Vagina (tissue), 2 donors: Measurements from ENCODE around the gene CTNNAL1. TPM values are rescaled to one million over a fixed set of nuclear protein-coding genes. Genes with fewer than 3 reads are reported as not detected.

Experiments used
- DNase-seq, 2 donors: peaks; one replicate each; pipeline ENCODE4 v3.0.0-alpha.2; 2017; ENCODE audit errors: extremely low spot score in 2 of 2
- H3K27ac ChIP-seq: fragments of 200-600 bp; sonication (generic); one replicate; pipeline ENCODE4 v1.5.1; 2019
- H3K27me3 ChIP-seq: fragments of 200-600 bp; sonication (generic); one replicate; pipeline ENCODE4 v1.5.1; 2019
- H3K36me3 ChIP-seq, 2 donors: fragments of 200-600 bp; sonication (generic); one replicate each; pipeline ENCODE4 v1.5.1; 2017 to 2019
- H3K4me1 ChIP-seq: fragments of 200-600 bp; sonication (generic); one replicate; pipeline ENCODE4 v1.5.1; 2019
- H3K4me3 ChIP-seq, 2 donors: fragments of 200-600 bp; sonication (generic); 1 replicate in 1 of 2; 2 replicates in 1 of 2; pipeline ENCODE4 v1.5.1; 2016 to 2019
- H3K9me3 ChIP-seq: fragments of 200-600 bp; sonication (generic); one replicate; pipeline ENCODE4 v1.5.1; 2019
- POLR2A ChIP-seq, 2 donors: fragments of 450-650 bp; IDR thresholded peaks; one replicate each; pipeline ENCODE4 v1.6.1; 2017; ENCODE audit warnings: antibody characterized with exemption in 2 of 2, mild to moderate bottlenecking in 2 of 2, moderate library complexity in 2 of 2
- POLR2AphosphoS5 ChIP-seq, 2 donors: sonication (generic); formaldehyde crosslinking; IDR thresholded peaks; one replicate each; pipeline ENCODE4 v1.9.0; 2017; ENCODE audit warnings: antibody characterized with exemption in 2 of 2, mild to moderate bottlenecking in 2 of 2, low read depth in 1 of 2; ENCODE audit not compliant: insufficient read depth in 1 of 2
- intact Hi-C: fragments of 100-400 bp; cut with DNase I; formaldehyde crosslinking; loops from one replicate; pipeline ENCODE4 v1.15.1; 2023
- total RNA-seq: library from RNA; depleted of rRNA; stranded (reverse); fragments of >200 nt; gene quantifications from one replicate; pipeline ENCODE4 v1.2.3, GENCODE V29; 2016
- TF ChIP-seq, protein P1 (sequence below), 3 experiments: fragments of 450-650 bp in 2 of 3; fragments of 200-600 bp in 1 of 3; sonication (generic) in 1 of 3; IDR thresholded peaks; one replicate each; pipeline ENCODE4 v1.5.1; 2017 to 2019; ENCODE audit warnings: antibody characterized with exemption in 3 of 3, mild to moderate bottlenecking in 2 of 3, moderate library complexity in 2 of 3

CTNNAL1 gene
- total RNA-seq, 1 donor from 2014 or later: 18.2 TPM

DNA sequence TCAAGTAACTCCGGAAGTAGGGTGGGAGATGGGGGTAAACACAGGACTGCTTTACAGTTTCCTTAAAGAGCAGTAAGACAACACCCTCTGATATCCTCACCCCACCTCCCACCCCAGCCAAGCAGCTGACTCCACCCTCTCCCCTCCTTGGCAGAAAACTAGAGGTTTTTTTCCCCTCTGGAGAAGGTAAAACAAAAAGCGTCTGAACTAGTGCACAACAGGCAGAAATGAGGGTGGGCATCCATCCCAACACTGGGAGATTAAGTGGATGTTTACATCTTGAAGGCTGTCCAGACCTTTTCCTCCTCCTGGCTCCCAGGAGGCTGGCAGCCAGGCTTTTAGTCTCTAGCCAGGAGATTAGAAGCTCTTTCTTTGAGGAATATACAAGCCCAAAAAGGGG is 13.9 kb upstream of the CTNNAL1 start:
- no peak for DNase-seq
- intact Hi-C loops: no loop called here
- peak overlapping the region; percentile 6 for H3K27ac ChIP-seq

DNA sequence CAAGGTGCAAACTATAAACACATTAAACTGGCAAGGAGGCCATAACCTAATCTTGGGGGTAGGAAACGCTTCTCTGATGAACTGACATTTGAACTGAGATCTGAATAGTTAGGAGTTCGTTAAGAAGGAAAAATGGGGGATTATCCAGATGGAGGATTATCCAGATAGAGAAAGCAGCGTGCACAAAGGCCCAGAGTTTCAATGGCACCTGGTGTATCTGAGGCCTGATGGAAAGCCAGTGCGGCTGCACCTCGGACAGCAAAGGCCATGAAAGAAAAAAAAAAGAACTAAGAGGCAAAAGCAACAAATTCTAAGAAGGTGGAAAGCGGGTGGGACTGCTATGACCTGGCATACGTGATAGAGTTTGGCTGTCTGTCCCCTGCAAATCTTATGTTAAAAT is 13.0 kb upstream of the CTNNAL1 start:
- TF ChIP-seq, protein P1, sequence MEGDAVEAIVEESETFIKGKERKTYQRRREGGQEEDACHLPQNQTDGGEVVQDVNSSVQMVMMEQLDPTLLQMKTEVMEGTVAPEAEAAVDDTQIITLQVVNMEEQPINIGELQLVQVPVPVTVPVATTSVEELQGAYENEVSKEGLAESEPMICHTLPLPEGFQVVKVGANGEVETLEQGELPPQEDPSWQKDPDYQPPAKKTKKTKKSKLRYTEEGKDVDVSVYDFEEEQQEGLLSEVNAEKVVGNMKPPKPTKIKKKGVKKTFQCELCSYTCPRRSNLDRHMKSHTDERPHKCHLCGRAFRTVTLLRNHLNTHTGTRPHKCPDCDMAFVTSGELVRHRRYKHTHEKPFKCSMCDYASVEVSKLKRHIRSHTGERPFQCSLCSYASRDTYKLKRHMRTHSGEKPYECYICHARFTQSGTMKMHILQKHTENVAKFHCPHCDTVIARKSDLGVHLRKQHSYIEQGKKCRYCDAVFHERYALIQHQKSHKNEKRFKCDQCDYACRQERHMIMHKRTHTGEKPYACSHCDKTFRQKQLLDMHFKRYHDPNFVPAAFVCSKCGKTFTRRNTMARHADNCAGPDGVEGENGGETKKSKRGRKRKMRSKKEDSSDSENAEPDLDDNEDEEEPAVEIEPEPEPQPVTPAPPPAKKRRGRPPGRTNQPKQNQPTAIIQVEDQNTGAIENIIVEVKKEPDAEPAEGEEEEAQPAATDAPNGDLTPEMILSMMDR (IDR thresholded peaks at IDR 0.05): no peak
- TF ChIP-seq POLR2AphosphoS5 (IDR thresholded peaks at IDR 0.05; ENCODE audit: insufficient read depth in 1 of 2, low read depth in 1 of 2) (no peak), POLR2A (IDR thresholded peaks at IDR 0.05) (no peak)
- H3K36me3 ChIP-seq: peaks cover 0 to 4% of the 10 kb centered on the region in 2 donors
- H3K4me3 ChIP-seq: no peak overlapping the region
- no peak for DNase-seq
- H3K27me3 ChIP-seq: no peaks in the 10 kb centered on the region
- intact Hi-C loops: no loop called here
- peaks cover 14% of the 10 kb centered on the region for H3K4me1 ChIP-seq
- H3K9me3 ChIP-seq: no peaks in the 10 kb centered on the region
- H3K27ac ChIP-seq: no peak overlapping the region

More for the DNA sequence above, 13.9 kb upstream of the CTNNAL1 start:
- Histone ChIP-seq H3K9me3 (no peaks in the 10 kb centered on the region), H3K4me3 (no peak overlapping the region), H3K36me3 (peaks cover 0 to 4% of the 10 kb centered on the region in 2 donors), H3K27me3 (no peaks in the 10 kb centered on the region), H3K4me1 (peaks cover 14% of the 10 kb centered on the region)
- no peak for TF ChIP-seq POLR2AphosphoS5 (IDR thresholded peaks at IDR 0.05; ENCODE audit: insufficient read depth in 1 of 2, low read depth in 1 of 2)
- no peak for TF ChIP-seq POLR2A (IDR thresholded peaks at IDR 0.05)
- TF ChIP-seq, protein P1 (IDR thresholded peaks at IDR 0.05): no peak

DNA sequence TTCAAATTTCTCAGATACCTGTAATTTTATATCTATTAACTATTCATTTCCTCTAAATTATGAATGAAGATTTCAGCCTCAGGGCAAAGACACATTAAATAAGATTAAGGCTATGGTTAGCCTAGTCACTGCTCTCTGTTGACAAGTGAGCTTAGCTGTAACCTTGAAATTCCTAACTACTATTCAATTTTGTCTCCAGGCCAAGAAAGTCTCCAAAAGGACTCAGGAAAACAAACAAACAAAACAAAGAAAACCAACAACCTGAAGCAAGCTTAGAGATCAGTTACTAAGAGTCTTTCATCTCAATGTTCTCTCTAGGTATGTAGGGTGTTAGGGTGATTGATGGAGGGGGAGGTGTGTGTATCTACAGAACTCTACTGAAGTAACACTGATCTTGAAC is 9.6 kb upstream of the CTNNAL1 start:
- H3K36me3 ChIP-seq: peaks cover 0 to 4% of the 10 kb centered on the region in 2 donors

DNA sequence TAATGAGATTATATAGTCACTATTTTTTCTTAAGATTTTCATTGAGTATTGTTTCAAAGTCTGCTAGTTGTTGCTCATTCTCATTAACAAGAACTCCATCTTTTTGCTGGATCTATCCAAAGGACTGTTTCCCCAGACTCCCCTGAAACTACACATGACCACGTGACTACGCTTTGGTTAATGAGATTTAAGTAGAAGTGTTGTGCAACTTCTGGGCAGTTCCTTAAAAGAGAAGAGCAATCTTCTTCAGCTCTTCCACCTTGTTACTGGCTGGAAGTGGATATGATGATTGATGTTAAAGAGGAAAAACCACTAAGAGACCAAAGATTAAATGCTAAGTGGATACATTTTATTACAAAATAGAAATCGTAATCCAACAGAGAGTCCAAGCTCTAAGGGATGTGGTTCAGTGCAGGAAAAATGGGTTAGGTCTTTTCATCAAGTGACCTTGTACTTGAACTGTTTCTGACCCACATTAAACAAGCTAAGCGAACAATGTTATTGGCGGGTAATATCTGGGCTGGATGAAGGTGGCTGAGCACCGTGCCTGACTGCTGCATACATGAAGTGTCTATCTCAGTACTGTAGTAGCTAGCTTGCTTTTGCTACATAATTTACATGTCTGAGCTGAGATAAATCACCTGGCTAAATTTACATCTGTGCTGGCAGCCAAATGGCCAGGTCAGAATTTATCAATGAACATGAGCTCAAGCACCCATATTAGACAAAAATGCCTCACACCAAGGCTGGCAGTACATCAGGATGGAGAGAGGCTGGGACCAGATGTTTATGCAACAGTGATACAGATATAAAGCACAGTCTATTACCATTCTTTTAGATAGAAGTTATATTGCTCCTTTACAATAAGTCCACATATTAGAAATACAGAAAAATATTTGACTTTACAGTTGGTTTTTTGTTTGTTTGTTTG is 7.5 kb upstream of the CTNNAL1 start:
- Histone ChIP-seq H3K4me3 (no peak overlapping the region), H3K27ac (no peak overlapping the region), H3K4me1 (no peaks in the 10 kb centered on the region), H3K9me3 (no peaks in the 10 kb centered on the region), H3K36me3 (peaks cover 0 to 2% of the 10 kb centered on the region in 2 donors), H3K27me3 (no peaks in the 10 kb centered on the region)
- DNase-seq: no peak
- intact Hi-C loops: no loop called here
- TF ChIP-seq POLR2AphosphoS5 (IDR thresholded peaks at IDR 0.05; ENCODE audit: insufficient read depth in 1 of 2, low read depth in 1 of 2) (no peak), POLR2A (IDR thresholded peaks at IDR 0.05) (no peak)
- TF ChIP-seq, protein P1 (IDR thresholded peaks at IDR 0.05): no peak

More for the DNA sequence above, 9.6 kb upstream of the CTNNAL1 start:
- Histone ChIP-seq H3K4me1 (peaks cover 14% of the 10 kb centered on the region), H3K9me3 (no peaks in the 10 kb centered on the region), H3K27me3 (no peaks in the 10 kb centered on the region), H3K27ac (no peak overlapping the region), H3K4me3 (no peak overlapping the region)
- intact Hi-C loops: no loop called here
- DNase-seq: no peak
- TF ChIP-seq, protein P1 (IDR thresholded peaks at IDR 0.05): no peak
- TF ChIP-seq POLR2A (IDR thresholded peaks at IDR 0.05) (no peak), POLR2AphosphoS5 (IDR thresholded peaks at IDR 0.05; ENCODE audit: insufficient read depth in 1 of 2, low read depth in 1 of 2) (no peak)

DNA sequence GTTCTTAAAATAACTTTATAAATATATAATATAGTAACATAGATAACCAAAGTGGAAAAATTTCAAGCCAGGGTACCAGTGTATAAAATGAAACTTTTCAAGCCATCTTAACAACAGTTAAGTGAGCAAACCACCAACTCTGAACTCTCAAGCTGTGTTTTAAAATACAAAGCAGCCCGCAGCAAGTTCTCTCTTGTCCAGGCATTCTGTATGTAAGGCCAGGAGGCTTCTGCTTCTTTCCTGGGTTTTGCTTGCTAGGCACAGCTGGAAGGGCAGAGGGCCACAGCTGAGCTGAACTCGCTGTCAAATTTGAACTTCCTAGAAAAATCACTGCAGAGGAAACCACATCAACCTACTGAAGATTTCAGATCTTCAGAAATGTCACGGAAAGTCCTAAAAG is 6.8 kb upstream of the CTNNAL1 start:
- H3K4me1 ChIP-seq: no peaks in the 10 kb centered on the region
- TF ChIP-seq POLR2A (IDR thresholded peaks at IDR 0.05): no peak
- no peak for TF ChIP-seq POLR2AphosphoS5 (IDR thresholded peaks at IDR 0.05; ENCODE audit: insufficient read depth in 1 of 2, low read depth in 1 of 2)
- TF ChIP-seq, protein P1 (IDR thresholded peaks at IDR 0.05): no peak
- no peaks in the 10 kb centered on the region for H3K27me3 ChIP-seq
- no peak overlapping the region for H3K4me3 ChIP-seq
- no peaks in the 10 kb centered on the region for H3K36me3 ChIP-seq
- no peaks in the 10 kb centered on the region for H3K9me3 ChIP-seq
- no peak for DNase-seq
- intact Hi-C loops: no loop called here
- no peak overlapping the region for H3K27ac ChIP-seq
